HG02642 (cell line): Measurements from ENCODE around the gene SLC25A40.

Experiments
- ATAC-seq: cut with Tn5 transposase; IDR thresholded peaks from one replicate; pipeline ENCODE4 v1.9.1; 2021; ENCODE audit warnings: mild to moderate bottlenecking; ENCODE audit not compliant: unreplicated experiment, poor library complexity

SLC25A40 gene

DNA sequence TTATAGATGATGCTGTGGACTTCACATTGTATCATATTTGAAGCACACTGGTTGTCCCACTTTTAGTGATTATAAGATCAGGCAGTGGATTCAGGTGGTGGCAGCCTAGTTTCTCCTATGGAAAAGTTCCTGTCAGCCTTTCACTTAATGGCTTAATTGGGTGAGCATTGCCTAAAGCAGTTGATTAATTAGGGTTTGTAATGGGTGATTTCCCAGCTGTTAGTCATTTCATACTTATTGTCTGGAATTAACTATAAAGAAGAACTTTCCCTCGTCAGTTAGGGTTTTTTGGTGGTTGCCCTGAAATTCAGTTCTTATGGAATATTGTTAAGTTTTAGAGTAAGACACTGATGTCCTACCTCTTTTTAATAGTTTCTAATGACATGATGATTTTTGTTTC lies 78.8 kb downstream of the SLC25A40 start:
- no peak for ATAC-seq

DNA sequence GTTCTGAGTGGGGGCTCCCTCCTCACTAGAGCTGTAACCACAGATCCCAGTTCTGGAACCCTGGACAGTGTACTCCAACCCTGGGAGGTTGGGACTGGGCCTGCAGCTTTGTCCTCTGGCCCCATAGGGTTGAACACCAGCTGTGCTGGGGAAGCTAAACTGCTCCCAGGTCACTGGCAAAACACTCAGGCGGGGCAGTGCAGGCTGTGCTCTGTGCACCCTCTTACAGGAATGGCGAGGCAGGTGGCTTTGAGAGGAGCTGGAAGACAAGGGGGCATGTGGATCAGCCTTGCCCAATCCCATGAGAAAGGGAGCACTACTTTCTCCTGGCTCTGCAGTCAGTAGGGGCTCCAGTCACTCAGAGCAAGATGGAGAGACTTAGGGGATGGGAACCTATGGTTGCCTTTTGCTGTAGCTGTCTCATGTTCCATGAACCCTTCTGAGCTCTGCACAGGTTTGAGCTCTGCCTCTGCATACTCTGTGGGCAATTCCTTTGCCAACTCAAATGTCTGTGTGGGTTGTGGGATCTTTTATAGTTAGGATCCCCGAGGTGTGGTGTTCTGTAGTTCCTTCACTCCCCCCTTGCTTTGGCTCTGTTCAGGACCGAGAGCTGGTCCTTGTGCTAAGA lies 90.7 kb downstream of the SLC25A40 start:
- no peak for ATAC-seq

DNA sequence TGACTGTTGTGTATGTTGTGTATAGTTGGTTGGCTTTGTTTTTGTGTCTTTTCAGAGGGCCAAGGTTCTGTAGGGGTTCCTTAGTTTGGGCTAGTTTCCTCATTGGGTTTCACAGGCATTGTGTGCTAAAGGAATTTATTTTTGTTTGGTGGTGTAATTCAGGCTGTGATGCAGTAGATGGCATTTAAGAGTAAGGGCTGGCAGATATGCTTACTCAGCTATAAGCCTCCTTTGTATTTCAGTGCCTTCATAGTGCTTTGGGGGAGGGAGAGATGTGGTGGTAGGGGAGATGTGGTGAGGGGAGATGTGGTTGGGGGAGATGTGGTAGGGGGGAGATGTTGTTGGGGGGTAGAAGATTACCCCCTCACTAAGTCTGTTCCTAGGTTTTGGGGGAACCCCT lies 91.7 kb downstream of the SLC25A40 start:
- no peak for ATAC-seq
